HG03108 (cell line): ENCODE results near the gene CARNS1.

Source experiments
- ATAC-seq: cut with Tn5 transposase; IDR thresholded peaks from one replicate; pipeline ENCODE4 v1.9.1; 2021; ENCODE audit warnings: moderate library complexity; ENCODE audit not compliant: unreplicated experiment

Gene CARNS1

DNA sequence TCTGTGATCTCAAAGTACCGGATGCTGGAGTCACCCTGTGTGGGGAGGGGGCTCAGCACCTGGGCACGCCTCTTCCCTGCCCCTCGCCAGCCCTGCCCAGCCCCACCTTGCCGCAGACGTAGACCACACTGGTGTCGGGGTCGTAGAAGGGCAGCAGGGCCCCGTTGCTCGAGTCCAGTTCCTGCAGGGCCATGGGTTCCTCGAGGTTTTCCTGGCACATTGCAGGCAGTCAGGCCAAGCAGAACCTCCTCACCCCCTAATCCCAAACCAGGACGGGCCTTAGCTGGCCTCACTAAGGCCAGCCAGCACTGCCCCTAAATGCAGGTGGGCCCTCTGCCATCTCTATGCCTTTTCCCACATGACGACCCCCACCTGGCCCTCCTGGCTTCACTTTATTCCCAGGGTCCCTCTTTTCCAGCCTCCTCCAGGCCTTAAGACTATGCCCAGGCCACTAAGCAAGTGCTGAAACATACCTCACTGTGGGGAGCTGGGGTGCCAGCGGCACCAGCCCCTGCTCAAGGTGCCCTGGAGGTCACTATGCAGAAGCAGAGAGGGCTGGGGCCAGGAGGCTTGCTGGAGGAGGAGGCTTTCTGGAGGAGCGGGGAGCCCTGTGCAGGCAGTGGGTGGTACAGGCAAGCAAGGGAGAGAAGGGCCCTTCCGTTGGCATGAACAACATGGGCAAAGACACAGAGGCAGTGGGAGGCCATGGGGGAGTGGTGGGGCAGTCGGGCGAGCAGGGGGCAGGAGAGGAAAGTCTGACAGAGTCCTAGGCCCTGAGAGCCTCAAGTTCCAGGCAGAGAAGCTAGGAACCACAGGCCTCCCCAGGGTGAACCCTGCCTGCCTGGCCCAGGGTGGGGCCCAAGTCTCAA is 25.0 kb downstream of the CARNS1 start:
- ATAC-seq: no peak

GRCh38 chr11:67441098-67441563 is 25.7 kb downstream of the CARNS1 start:
- no peak for ATAC-seq

DNA sequence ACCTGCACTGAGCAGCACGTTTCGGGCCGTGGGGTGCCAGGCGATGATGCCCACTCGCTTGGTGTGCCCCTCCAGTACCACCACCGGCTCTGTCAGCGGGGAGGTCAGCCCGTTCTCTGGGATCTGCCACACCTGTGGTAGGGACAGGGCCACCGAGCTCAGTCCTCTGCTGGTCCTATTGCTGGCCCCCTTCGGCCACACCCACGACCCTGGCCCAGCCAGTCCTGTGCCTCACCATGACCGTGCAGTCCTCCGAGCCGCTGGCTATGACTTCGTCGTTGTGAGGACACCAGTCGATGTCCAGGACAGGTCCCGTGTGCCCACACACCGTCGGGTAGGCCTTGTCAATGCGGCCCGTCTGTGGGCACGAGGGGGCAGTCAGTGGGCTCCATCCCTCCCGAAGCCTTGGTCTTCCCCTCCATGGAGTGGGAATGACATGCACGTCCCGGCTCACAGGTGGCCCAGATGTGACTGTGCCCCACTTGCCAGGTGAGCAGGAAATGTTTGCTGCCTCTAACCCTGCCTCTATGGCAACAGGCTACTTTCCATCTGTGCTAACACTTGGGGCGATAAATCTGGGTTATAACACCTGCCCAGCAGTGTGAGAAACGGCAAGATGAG is 26.4 kb downstream of the CARNS1 start:
- ATAC-seq: no peak

GRCh38 chr11:67442504-67443404 is 27.3 kb downstream of the CARNS1 start:
- no peak for ATAC-seq

DNA sequence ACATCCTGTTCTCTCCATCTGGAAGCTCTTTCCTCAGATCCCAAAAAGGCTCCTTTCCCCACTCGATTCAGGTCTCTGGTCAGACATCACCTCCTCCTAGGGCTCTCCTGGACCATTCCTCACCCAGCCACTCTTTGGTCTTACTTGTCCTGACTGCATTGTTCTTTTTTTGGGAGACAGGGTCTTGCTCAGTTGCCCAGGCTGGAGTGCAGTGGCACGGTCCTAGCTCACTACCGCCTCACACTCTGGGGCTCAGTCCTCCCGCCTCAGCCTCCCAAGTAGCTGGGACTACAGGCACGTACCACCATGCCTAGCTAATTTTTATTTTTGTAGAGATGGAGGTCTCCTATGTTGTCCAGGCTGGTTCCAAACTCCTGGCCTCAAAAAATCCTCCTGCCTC is 30.0 kb downstream of the CARNS1 start:
- ATAC-seq: no peak

GRCh38 chr11:67448220-67448609 is 32.7 kb downstream of the CARNS1 start:
- ATAC-seq: no peak

GRCh38 chr11:67449116-67449844 is 33.8 kb downstream of the CARNS1 start:
- ATAC-seq: no peak

- no peak for ATAC-seq
These were observed 35.5 kb downstream of the CARNS1 start for GRCh38 chr11:67450796-67451657.

DNA sequence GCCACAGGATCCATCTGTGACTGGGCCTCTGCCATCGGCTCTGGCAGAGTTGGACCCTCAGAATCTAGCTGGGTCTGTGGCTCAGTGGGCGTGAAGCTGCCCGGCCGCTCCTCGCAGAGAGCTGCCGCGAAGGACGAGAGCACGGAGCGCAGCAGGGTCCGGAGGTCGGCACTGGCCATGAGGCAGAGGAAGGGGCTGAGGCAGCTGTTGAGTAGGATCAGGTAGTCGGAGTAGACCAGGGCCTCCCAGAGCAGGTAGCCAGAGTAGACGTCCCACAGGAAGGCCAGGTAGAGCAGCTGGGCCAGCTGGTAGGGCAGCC is 36.1 kb downstream of the CARNS1 start:
- ATAC-seq: no peak

GRCh38 chr11:67452141-67452952 is 36.9 kb downstream of the CARNS1 start, which contains the start of gene GPR152:
GPR152 (minus strand) TSS chr11:67452729; CDS start chr11:67452724, 5 bp downstream.
- no peak for ATAC-seq

DNA sequence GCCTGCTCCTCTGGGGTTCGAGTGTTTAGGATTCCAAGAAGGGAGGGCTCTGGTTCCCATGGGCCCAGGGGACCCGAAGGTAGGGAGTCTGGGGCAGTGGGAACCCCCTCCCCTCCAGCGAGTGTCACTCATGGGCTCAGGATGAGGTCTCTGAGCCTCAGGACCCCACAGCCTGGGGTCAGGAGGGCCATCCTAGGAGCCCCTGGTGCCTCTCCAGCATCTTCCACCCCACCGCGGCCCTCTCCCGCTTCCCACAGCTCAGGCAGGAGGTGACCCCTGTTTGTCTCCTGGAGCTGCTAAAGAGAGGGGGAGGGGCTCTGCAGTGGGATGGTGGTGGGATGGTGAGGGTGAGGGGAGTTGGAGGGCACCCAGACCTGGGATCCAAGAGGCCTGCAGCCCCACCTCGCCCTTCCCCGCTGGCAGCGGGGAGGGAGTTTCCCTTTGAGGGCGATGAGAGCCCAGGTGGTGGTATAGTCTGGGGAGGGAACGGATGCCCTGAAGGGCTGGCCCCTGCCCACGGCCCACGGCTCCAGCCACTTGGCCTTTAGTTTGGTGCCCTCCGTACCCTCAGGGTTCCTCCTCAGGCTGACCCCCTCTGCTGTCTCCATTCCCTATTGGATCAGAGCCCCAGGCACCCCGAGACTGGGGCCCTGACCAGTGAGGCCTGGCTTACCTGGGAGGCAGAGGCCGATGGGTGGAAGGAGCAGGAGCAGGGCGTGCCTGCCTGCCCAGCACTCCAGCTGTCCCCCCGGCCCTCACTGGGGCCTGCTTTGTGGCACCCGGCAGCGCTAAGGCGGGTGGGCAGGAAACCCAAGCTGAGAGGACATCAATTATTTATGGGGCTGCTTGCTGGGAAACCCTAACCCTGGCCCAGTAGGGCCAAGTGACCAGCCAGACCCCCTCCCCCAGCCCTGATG is 38.6 kb downstream of the CARNS1 start:
- ATAC-seq: no peak

- no peak for ATAC-seq
These were observed 39.6 kb downstream of the CARNS1 start, which contains the start of gene CABP4 for GRCh38 chr11:67455054-67455453. CABP4 (plus strand) TSS chr11:67455354; CDS start chr11:67455424, 70 bp downstream.

- no peak for ATAC-seq
These were observed 40.7 kb downstream of the CARNS1 start for GRCh38 chr11:67456068-67456705.

- no peak for ATAC-seq
These were observed 42.0 kb downstream of the CARNS1 start for GRCh38 chr11:67457453-67457852.

DNA sequence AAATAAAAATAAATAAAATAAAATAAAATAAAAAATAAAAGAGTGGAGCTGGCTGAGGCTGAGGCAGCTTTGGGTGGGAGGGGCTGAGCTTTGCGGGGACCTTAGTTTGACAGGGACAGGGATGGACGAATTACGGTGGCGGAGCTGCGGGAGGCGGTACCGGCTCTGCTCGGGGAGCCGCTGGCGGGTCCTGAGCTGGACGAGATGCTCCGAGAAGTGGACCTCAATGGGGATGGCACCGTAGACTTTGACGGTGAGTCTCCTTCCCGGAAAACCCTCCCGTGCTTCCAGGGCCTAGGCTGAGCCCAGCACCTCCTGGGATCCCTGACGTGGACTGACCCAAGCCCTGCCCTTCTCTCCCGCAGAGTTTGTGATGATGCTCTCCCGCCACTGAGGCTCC is 42.8 kb downstream of the CARNS1 start:
- ATAC-seq: no peak

DNA sequence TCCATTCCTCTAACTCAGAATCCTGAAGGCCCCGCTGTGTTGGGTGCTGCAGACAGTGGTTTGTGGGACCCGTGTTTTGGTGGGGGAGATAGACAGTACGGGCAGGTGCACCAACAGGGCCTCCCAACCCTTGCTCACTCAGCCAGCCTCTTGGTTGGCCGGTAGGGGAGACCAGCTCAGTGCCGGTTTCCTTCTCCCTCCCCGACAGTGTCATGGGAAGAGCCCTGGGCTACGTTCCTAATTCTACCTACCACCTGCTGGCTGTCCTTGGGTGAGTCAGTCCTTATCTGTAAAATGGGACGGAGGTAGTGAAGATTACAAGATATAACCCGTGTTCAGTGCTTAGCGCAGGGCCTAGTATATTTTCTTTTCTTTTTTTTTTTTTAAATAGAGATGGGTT is 47.7 kb downstream of the CARNS1 start:
- ATAC-seq: no peak

DNA sequence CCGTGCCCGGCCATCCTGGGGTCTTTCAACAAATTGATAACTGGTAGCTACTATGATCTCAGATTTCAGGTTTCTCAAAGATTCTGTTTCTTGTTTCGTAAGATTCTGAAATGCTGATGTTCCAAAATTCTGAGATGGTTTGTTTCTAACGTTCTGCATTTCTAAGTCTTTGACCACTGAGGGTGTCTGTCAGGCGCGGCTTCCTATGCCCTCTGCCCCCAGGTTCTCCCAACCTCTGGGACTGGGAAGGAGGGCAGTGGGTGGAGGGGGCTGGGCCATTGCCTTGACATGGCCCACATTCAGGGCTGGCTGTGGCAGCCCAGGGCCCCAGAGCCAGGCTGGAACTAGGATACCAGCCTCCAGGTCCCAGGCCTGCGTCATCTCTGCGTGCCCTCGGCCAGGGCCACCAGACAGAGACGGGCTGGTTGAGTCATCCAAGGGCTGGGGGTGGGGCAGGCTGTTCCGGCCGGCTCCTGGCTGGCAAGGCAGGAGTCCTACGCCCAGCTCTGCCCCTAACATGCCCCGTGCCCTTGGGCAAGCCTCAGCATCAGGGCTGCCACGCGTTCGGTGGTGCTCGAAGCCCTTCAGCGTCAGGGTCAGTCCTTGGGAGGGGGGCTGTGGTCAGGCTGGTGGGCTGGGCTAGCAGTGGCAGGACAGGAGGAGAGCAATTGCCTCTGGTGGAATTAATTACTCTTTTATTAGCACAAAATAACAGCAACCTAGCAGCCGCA is 48.4 kb downstream of the CARNS1 start:
- ATAC-seq: no peak
